ENCODE data around the gene GSTM3.

GSTM3 gene

GRCh38 chr1:109740615-109741373 lies at the start of gene GSTM3:
TSS of gene GSTM3 (minus strand) at chr1:109741038. CDS start at chr1:109740287, 751 bp downstream.
- no peak for DNase-seq

- DNase-seq = no peak
Observed at GRCh38 chr1:109790329-109790728, 49.5 kb upstream of the GSTM3 start.

- no peak for DNase-seq
Observed at GRCh38 chr1:109789551-109790180, 48.8 kb upstream of the GSTM3 start.

- DNase-seq = no peak
Observed at GRCh38 chr1:109788695-109789521, 48.1 kb upstream of the GSTM3 start.

- DNase-seq = peak; percentile 31
Observed at GRCh38 chr1:109787845-109788601, 47.2 kb upstream of the GSTM3 start.

GRCh38 chr1:109787211-109787844 lies 46.5 kb upstream of the GSTM3 start:
- no peak for DNase-seq

GRCh38 chr1:109786531-109787021 lies 45.7 kb upstream of the GSTM3 start:
- DNase-seq = no peak

GRCh38 chr1:109786112-109786480 lies 45.3 kb upstream of the GSTM3 start:
- no peak for DNase-seq

GRCh38 chr1:109785446-109786111 lies 44.7 kb upstream of the GSTM3 start:
- no peak for DNase-seq

- DNase-seq = no peak
Observed at GRCh38 chr1:109784551-109785252, 43.9 kb upstream of the GSTM3 start.

GRCh38 chr1:109783436-109783835 lies 42.6 kb upstream of the GSTM3 start:
- DNase-seq = no peak

GRCh38 chr1:109782927-109783326 lies 42.1 kb upstream of the GSTM3 start:
- no peak for DNase-seq

- no peak for DNase-seq
Observed at GRCh38 chr1:109782514-109782913, 41.7 kb upstream of the GSTM3 start.

GRCh38 chr1:109781806-109782205 lies 41.0 kb upstream of the GSTM3 start:
- no peak for DNase-seq

- no peak for DNase-seq
Observed at GRCh38 chr1:109780982-109781381, 40.1 kb upstream of the GSTM3 start.

- DNase-seq = no peak
Observed at GRCh38 chr1:109777980-109778625, 37.3 kb upstream of the GSTM3 start.

- DNase-seq = no peak
Observed at GRCh38 chr1:109777436-109777835, 36.6 kb upstream of the GSTM3 start.

- peak; percentile 84 for DNase-seq
Observed at GRCh38 chr1:109776911-109777310, 36.1 kb upstream of the GSTM3 start.

- DNase-seq = no peak
Observed at GRCh38 chr1:109776206-109776835, 35.5 kb upstream of the GSTM3 start.

- no peak for DNase-seq
Observed at GRCh38 chr1:109775398-109775797, 34.6 kb upstream of the GSTM3 start.
